Astrocyte (in vitro differentiated cells and primary cell): ENCODE measurements around the gene DYSF.

Experiments used
- EZH2 ChIP-seq: IDR thresholded peaks from 2 replicates; pipeline ENCODE4 v1.6.1; 2012; ENCODE audit warnings: mild to moderate bottlenecking, low read length, inconsistent platforms; ENCODE audit not compliant: insufficient read depth
- TF ChIP-seq, protein P1 (sequence below): IDR thresholded peaks from 2 replicates; pipeline ENCODE4 v1.5.1; 2011; ENCODE audit warnings: low read depth, mild to moderate bottlenecking, inconsistent platforms, low read length, moderate library complexity; ENCODE audit not compliant: insufficient read depth

DNA sequence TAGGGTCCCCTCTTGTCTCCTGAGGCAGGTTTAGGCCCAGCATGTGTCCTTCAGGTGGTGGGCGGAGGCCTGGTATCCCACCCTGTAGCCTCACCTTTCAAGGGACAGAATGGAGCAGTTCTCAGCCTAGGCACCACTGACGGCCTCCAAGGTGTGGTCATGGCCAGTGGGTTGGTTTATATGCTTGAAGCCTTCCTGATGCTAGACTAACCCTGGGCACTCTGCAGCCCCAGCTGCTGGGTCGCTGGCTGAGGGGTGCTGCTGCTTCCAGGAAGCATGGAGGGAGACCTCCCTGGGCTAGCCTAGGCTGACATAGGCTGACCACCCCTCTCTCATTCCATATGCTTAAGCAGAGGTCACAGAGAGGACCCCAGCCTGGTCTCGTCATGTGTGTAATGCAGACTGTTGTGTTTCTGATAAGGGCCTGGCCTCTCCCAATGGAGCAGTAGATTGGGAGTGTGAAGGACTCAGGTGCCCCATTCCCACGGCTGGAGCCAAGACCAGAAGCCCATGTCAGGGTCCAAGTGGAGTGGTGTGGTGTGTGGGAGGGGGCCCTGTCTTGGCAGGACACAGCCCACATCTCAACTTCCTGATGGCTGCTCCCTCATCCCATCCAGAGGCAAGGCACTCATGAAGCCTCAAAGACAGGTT, 206.6 kb downstream of the DYSF start:
- TF ChIP-seq EZH2: no peak
- TF ChIP-seq, protein P1, sequence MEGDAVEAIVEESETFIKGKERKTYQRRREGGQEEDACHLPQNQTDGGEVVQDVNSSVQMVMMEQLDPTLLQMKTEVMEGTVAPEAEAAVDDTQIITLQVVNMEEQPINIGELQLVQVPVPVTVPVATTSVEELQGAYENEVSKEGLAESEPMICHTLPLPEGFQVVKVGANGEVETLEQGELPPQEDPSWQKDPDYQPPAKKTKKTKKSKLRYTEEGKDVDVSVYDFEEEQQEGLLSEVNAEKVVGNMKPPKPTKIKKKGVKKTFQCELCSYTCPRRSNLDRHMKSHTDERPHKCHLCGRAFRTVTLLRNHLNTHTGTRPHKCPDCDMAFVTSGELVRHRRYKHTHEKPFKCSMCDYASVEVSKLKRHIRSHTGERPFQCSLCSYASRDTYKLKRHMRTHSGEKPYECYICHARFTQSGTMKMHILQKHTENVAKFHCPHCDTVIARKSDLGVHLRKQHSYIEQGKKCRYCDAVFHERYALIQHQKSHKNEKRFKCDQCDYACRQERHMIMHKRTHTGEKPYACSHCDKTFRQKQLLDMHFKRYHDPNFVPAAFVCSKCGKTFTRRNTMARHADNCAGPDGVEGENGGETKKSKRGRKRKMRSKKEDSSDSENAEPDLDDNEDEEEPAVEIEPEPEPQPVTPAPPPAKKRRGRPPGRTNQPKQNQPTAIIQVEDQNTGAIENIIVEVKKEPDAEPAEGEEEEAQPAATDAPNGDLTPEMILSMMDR: no peak
